HCT116 (cell line): ENCODE measurements around the gene CFAP97D2.
"Not testable (repeated sequence)": the region's sequence is repeated elsewhere in the genome, so short reads cannot be mapped to it uniquely, and the experiment has no call there.

Experiments used
- EZH2 ChIP-seq: fragments of 200-600 bp; sonication (generic); IDR thresholded peaks from 2 replicates; pipeline ENCODE4 v1.6.1; 2017; ENCODE audit warnings: antibody characterized with exemption, mixed run types
- EZH2phosphoT487 ChIP-seq: fragments of 200-600 bp; IDR thresholded peaks from 2 replicates; pipeline ENCODE4 v1.6.1; 2018; ENCODE audit warnings: antibody characterized with exemption, borderline replicate concordance
- POLR2A ChIP-seq: IDR thresholded peaks from 2 replicates; pipeline ENCODE4 v1.7.0; 2011; ENCODE audit warnings: borderline replicate concordance; ENCODE audit not compliant: insufficient read depth, insufficient read length; ENCODE audit errors: extremely low read depth
- POLR2AphosphoS5 ChIP-seq: IDR thresholded peaks from 2 replicates; pipeline ENCODE4 v1.6.1; 2011; ENCODE audit warnings: mild to moderate bottlenecking, low read depth, low read length, moderate library complexity
- SP1 ChIP-seq: IDR thresholded peaks from 2 replicates; pipeline ENCODE4 v1.6.1; 2012; ENCODE audit warnings: low read depth
- TF ChIP-seq, protein P1 (sequence below), 3 experiments: fragments of 200-600 bp in 1 of 3; sonication (generic) in 1 of 3; IDR thresholded peaks in 2 of 3; conservative IDR thresholded peaks in 1 of 3; 2 replicates each; pipeline ENCODE4 v1.5.1; 2012 to 2017; ENCODE audit warnings: low read depth in 2 of 3, low read length in 2 of 3, antibody characterized with exemption in 1 of 3, borderline replicate concordance in 1 of 3, control low read depth in 1 of 3, mild to moderate bottlenecking in 1 of 3, mixed read lengths in 1 of 3, mixed run types in 1 of 3, moderate library complexity in 1 of 3; ENCODE audit not compliant: insufficient read depth in 1 of 3
- TF ChIP-seq, protein P2 (sequence below): IDR thresholded peaks from 2 replicates; pipeline ENCODE4 v1.6.1; 2012
- TF ChIP-seq, protein P3 (sequence below): IDR thresholded peaks from 2 replicates; pipeline ENCODE4 v1.6.1; 2012; ENCODE audit warnings: low read depth

DNA sequence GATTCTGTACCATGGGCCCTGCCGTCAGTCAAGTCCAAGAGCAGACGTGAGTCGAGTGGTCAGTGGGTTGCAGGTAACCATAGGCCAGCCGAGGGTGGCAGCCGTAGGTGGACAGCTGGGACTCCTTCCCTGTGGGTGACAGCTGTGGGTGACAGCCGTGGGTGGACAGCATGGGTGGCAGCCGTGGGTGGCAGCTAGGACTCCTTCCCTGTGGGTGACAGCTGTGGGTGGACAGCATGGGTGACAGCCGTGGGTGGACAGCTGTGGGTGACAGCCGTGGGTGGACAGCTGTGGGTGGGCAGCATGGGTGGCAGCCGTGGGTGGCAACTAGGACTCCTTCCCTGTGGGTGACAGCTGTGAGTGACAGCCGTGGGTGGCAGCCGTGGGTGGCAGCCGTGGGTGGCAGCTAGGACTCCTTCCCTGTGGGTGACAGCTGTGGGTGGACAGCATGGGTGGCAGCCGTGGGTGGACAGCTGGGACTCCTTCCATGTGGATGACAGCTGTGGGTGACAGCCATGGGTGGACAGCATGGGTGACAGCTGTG lies 2.6 kb upstream of the CFAP97D2 start:
- TF ChIP-seq POLR2A, SP1, POLR2AphosphoS5, EZH2phosphoT487, EZH2: not testable (repeated sequence)
- TF ChIP-seq, protein P1, sequence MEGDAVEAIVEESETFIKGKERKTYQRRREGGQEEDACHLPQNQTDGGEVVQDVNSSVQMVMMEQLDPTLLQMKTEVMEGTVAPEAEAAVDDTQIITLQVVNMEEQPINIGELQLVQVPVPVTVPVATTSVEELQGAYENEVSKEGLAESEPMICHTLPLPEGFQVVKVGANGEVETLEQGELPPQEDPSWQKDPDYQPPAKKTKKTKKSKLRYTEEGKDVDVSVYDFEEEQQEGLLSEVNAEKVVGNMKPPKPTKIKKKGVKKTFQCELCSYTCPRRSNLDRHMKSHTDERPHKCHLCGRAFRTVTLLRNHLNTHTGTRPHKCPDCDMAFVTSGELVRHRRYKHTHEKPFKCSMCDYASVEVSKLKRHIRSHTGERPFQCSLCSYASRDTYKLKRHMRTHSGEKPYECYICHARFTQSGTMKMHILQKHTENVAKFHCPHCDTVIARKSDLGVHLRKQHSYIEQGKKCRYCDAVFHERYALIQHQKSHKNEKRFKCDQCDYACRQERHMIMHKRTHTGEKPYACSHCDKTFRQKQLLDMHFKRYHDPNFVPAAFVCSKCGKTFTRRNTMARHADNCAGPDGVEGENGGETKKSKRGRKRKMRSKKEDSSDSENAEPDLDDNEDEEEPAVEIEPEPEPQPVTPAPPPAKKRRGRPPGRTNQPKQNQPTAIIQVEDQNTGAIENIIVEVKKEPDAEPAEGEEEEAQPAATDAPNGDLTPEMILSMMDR (IDR thresholded peaks at IDR 0.05 in 2 of 3, conservative IDR thresholded peaks at IDR 0.05 in 1 of 3; ENCODE audit: borderline replicate concordance in 1 of 3, insufficient read depth in 1 of 3, low read depth in 2 of 3, low read length in 2 of 3) = not testable (repeated sequence)
- TF ChIP-seq, protein P2, sequence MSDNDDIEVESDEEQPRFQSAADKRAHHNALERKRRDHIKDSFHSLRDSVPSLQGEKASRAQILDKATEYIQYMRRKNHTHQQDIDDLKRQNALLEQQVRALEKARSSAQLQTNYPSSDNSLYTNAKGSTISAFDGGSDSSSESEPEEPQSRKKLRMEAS = not testable (repeated sequence)
- TF ChIP-seq, protein P3, sequence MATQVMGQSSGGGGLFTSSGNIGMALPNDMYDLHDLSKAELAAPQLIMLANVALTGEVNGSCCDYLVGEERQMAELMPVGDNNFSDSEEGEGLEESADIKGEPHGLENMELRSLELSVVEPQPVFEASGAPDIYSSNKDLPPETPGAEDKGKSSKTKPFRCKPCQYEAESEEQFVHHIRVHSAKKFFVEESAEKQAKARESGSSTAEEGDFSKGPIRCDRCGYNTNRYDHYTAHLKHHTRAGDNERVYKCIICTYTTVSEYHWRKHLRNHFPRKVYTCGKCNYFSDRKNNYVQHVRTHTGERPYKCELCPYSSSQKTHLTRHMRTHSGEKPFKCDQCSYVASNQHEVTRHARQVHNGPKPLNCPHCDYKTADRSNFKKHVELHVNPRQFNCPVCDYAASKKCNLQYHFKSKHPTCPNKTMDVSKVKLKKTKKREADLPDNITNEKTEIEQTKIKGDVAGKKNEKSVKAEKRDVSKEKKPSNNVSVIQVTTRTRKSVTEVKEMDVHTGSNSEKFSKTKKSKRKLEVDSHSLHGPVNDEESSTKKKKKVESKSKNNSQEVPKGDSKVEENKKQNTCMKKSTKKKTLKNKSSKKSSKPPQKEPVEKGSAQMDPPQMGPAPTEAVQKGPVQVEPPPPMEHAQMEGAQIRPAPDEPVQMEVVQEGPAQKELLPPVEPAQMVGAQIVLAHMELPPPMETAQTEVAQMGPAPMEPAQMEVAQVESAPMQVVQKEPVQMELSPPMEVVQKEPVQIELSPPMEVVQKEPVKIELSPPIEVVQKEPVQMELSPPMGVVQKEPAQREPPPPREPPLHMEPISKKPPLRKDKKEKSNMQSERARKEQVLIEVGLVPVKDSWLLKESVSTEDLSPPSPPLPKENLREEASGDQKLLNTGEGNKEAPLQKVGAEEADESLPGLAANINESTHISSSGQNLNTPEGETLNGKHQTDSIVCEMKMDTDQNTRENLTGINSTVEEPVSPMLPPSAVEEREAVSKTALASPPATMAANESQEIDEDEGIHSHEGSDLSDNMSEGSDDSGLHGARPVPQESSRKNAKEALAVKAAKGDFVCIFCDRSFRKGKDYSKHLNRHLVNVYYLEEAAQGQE = not testable (repeated sequence)
